Measurements from ENCODE around the gene ATOH8.
A peak's percentile ranks its signal among the peaks of the same experiment; 100 is the strongest.

Gene ATOH8

GRCh38 chr2:85718885-85719492 is 34.8 kb upstream of the ATOH8 start:
- no peak for DNase-seq

DNA sequence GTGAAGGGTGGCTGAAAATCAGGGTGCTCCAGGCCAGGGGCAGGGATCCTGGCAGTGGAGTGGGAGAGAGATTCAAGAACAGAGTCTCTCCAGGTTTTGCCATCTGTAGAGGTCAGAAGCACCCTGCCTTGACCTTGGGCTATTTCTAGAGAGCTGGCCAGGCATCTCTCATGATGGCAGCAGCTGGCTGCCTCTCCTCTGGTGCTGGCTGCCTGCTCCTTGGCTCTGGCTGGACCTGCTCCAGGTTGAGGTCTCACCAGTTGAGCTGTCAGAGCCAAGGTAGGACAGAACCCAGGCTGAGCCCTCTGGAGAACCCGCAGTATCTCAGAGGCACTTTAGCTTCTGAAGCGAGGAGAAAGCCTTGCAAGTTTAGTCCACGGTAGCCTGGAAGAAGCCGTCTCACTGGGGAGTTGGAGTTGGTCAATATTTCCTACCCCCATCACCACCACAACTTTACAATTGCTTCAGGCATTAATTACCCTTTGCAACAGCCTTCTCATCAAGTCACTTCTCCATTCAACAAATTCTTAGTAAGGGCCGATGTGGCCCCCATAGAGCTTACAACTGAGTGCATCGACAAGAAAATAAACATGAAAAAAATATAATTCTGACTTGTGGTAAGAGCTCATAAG is 34.1 kb upstream of the ATOH8 start:
- DNase-seq, result no peak

GRCh38 chr2:85720533-85720932 is 33.3 kb upstream of the ATOH8 start:
- DNase-seq, result no peak

DNA sequence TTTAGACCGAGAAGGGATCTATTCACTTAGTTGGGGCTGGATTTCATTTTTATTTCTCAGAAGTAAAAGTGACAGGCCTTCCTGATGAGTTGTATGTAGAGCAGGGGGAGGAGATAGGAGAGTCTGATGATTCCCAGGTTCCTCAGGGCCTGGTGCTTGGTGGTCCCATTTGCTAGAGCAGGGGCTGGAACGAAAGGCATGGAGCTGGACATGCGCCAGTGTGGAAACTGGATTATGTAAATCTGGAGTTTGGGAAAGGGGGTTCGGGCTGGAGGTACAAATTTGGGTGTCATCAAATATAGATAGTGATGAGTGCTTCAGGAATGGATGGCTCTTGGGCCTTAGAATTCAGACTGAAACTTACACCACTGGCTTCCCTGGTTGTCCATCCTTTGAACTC is 32.1 kb upstream of the ATOH8 start:
- DNase-seq, result no peak

GRCh38 chr2:85722519-85722918 is 31.3 kb upstream of the ATOH8 start:
- no peak for DNase-seq

GRCh38 chr2:85723707-85724360 is 30.0 kb upstream of the ATOH8 start:
- DNase-seq, result no peak

DNA sequence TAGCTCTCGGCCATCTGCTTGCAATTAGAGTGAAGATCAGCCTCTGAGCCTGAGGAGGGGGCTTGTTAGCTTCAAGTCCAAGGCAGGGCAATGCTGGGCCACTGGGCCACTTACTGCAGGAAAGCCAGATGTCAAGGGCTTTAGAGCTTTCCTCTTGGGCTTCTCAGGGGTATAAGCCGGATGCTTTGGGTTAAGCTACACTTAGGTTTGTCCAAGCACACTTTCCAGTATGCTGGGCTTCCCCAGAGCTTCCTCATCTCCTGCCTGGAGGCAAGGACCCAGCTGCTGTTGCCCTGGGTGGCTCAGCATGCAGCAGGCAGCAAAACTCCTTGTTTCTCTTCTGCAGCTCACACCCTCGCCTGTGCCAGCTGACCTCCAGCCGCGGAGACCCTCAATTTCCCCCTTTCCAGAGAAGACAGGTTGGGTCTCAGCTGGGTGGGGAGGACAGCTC is 29.0 kb upstream of the ATOH8 start:
- no peak for DNase-seq

- DNase-seq, result no peak
These were observed 28.3 kb upstream of the ATOH8 start for GRCh38 chr2:85725451-85725850.

DNA sequence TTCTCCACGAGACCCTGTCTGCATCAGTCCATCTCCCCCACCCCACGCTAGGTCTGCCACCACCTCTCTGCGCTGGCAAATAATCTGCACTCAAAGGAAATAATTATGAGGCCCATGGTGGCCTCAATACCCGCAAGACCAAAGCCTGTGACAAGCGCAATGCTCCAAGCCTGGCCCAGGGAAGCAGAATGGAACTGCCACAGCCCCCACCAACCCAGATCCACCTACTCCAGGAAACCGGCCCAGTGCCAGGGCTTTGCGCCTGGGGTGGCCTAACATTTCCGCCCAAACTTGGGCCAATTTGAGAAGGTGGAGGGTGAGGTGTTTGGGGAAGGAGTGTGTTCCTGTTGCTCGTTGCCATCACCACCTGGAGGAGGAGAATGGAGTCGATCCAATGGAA is 26.0 kb upstream of the ATOH8 start:
- no peak for DNase-seq

DNA sequence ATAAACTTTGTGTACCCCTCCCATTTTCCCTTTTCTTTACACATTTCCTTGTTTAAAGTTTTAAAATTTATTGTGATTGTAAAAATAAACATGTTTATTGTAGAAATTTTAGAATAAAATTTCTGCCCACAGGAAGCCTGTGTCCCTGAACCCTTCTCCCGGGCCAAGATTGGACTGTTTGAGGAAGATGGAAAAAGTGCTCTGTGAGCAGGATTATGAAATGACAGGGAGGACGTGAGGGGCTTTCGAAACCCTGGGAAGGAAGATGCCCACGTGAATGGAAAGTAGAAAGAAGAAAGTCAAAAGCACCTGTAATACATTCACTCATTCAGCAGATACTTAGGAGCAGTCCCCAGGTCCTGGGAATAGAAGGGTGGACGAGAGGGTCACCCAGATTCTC is 25.4 kb upstream of the ATOH8 start:
- no peak for DNase-seq

DNA sequence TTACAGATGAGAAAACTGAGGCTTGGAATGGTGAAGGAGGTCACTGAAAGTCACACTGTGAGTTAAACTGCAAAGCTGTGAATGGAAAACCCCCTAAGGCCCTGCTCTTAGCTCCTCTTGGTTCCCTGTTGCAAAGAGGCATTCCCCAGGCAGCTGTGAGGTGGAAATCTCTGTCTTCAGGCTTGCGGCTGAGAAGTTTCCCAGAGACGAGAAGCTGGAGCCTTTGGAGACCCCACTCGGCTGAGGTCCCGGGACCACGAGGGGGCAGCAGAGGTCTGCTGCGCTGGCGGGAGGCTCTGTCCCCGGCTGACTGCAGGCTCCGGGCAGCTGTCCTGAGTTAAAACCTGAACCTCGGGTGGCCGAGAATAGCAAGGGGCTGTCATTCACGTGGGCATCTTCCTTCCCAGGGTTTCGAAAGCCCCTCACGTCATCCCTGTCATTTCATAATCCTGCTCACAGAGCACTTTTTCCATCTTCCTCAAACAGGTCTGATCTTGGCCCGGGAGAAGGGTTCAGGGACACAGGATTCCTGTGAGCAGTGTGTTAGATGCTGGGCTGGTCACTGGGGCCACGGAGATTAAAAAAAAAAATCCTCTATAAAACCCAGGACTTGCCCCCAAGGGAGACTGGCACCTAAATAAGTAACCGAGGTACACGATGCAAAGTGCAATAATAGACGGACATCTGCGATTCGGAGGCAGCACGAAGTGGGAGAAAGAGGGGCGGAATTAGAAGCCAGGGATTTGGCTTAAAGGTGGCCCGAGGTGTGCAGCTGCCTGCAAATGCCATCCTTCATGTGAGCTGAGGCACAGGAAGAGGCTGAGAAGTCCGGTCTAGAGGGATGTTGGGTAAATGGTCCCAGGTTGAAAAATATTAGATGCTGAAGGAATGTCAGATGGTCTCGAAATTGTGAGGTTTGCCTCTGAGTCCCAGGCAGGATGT is 24.6 kb upstream of the ATOH8 start:
- DNase-seq, result peak; percentile 45

DNA sequence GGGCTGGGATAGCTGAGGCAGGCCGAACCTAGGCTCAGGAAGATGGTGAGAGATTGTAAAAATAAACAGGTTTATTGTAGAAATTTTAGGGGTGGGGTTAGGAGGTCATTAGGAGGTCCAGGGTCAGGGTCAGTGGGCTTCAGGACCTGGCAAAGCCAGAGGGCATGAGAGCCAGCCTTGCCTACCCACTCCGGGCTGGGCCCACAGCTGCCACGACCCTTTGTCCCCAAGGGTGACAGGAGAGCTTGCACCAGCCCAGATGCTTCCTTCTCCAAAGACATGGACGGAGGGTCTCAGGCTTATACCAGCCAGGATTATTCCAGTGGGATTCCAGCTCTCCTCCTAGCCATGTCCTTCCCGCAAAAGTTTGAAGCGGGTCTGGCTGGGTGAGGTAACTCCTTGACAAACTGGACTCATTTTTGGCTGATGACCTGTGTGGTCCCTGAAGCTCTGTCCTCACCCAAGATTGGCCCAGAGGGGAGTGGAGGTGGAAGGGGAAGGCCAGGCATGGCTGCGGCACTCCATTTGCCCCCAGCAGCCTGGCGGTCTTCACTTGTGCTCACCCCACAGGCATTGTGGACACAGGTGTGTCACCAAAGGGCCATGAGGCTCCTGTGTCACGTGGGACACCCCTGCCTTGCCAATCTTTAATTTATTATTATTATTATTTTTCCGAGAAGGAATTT is 23.8 kb upstream of the ATOH8 start:
- no peak for DNase-seq

DNA sequence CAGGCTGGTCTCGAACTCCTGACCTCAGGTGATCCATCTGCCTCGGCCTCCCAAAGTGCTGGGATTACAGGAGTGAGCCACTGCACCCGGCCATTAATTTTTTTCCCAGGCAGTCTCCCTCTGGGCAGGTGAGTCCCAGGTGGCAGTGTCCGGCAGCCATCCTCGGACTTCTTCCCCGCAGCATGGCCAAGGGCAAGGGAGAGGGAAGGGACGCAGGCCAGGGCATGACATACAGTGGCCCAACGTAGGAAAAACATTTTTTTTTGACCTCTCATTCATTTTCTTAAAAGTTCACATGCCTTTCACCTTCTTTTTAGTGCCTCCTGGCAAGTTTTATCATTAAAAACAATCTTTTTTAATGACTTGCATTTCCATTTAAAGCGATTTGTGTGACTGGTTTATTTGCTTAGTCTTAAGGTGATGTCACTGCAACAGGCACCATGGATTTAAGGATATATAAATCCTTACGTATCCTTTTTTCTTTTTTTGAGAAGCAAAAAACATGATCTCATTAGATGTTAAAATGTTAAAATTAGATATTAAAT is 23.0 kb upstream of the ATOH8 start:
- DNase-seq, result no peak

GRCh38 chr2:85731606-85732005 is 22.2 kb upstream of the ATOH8 start:
- DNase-seq, result no peak

DNA sequence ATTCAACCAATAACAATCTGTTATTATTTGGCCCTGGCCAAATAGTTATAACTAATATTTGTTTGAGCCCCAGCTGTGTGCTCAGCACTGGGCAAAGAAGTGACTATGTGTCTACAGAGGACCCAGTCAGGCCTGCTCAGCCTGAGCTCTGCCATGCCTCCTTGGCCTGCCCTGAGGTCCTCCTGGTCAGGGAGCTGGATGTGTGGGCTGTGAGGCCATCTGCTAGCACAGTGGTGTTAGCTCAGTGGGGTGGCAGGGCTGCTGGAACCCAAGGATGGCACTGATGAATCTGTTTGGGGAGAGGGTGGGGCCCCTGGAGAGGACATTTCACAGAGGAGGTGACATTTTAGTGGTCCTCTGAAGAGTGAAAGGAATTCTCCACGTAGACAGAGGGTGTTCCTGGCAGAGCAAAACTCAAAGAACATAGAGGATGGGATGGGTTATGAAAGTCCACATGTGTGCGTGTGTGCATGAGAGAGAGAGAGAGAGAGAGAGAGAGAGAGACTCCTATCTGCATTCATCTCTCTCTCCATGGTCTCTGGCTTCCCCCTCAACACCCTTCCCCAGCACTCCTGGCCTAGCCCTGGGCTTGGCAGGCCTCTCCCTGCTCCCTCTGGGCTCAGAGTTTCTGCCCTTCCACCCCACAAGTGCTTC is 21.2 kb upstream of the ATOH8 start:
- DNase-seq, result no peak

DNA sequence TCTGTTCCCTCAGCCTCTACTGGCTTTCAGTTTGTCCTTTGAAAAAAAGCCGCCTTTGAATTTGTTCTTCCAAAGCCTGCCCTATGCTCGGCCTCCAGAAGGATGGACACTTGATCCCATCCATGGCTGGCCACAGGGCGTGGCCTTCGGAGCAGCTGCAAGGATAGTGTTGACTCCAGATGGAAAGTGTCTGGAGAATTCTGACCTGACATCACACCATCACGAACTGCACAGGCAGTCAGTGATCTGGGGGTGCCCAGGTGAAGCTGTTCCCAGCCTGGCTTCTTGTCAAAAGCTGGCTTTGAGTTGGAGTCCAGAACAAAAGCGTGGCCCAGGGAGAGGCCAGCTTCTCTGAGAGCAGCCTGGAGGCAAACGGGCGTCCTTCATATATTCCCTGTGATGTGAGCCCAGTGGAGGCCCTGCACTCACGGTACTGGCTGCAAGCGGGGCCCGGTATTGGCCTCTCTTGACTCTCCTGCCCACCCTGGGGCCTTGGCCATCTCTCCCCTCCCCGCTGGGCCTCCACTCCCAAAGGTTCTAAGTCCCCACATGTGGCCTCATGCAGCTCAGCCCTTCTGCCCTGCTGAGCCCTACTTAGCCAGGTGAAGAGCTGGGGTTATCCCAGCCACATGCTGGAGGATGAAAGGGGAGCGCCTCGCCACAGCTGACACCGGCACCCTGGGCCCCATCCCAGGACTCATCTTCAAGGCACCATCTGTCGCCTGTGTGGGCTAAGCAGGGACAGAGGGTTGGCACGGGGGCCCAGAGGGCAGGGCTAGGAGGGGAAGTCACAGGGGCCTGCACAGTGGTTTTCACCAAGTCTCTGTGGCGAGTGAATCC is 20.4 kb upstream of the ATOH8 start:
- DNase-seq, result no peak

GRCh38 chr2:85734015-85734414 is 19.8 kb upstream of the ATOH8 start:
- DNase-seq, result no peak

GRCh38 chr2:85734942-85735608 is 18.7 kb upstream of the ATOH8 start:
- no peak for DNase-seq

DNA sequence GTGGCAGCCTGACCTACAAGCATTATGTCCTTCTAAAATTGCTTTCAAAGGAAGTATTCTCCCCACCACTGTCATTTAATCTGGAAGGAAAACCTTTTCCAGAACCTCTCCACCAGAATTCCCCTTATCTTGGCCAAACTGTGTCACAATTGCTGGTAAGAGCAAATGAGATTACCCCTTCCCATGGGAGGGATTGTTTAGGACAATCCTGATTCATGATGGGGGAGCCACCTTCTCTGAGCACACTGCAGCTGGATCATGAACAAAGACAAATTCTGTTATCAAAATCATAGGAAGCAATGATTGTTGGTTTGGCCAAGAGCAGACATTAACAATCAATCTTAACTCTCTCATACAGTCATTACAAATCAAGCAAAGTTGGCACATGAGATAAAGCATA is 18.1 kb upstream of the ATOH8 start:
- no peak for DNase-seq
